WTC11 (cell line): Measurements from ENCODE around the gene CD19. TPM values are rescaled to one million over a fixed set of nuclear protein-coding genes. Genes with fewer than 3 reads are reported as not detected.

Source experiments
- ATAC-seq: fragments of 200-7000 bp; cut with Tn5 transposase; 2 replicates; pipeline ENCODE4 v1.10.0; 2021; ENCODE audit warnings: mild to moderate bottlenecking, moderate library complexity
- CTCF ChIA-PET: fragments of 300-600 bp; sonication (Branson Sonifier 250); formaldehyde crosslinking; loops from one replicate; lab custom pipeline; 2021; ENCODE audit warnings: antibody characterized with exemption; lab: Charles Lee
- POLR2A ChIA-PET: fragments of 350-600 bp; sonication (Branson Sonifier 250); formaldehyde crosslinking; loops from one replicate; lab custom pipeline; 2021; ENCODE audit warnings: antibody characterized with exemption; lab: Charles Lee
- DNase-seq: peaks from one replicate; pipeline ENCODE4 v3.0.0; 2021; ENCODE audit warnings: low spot score
- H3K27ac Mint-ChIP-seq: 2 replicates; pipeline ENCODE4 v1.8.0; 2021; ENCODE audit warnings: mixed read lengths
- H3K27me3 Mint-ChIP-seq: 2 replicates; pipeline ENCODE4 v1.8.0; 2021; ENCODE audit warnings: low read depth, mild to moderate bottlenecking, moderate library complexity, mixed read lengths
- H3K36me3 Mint-ChIP-seq: 2 replicates; pipeline ENCODE4 v1.8.0; 2021; ENCODE audit warnings: mixed read lengths
- H3K4me1 Mint-ChIP-seq: 2 replicates; pipeline ENCODE4 v1.8.0; 2022; ENCODE audit warnings: mixed read lengths
- H3K4me3 Mint-ChIP-seq: 2 replicates; pipeline ENCODE4 v1.8.0; 2021; ENCODE audit warnings: mild to moderate bottlenecking, moderate library complexity, mixed read lengths
- H3K9me3 Mint-ChIP-seq: 2 replicates; pipeline ENCODE4 v1.8.0; 2021; ENCODE audit warnings: mixed read lengths
- CREB1 ChIP-seq: sonication (generic); formaldehyde crosslinking; IDR thresholded peaks from 2 replicates; pipeline ENCODE4 v1.8.0; 2023; ENCODE audit warnings: mild to moderate bottlenecking, missing genetic modification reagents
- ERG ChIP-seq: fragments of 250-450 bp; sonication (Bioruptor Pico); IDR thresholded peaks from 2 replicates; pipeline ENCODE4 v1.8.0; 2021; ENCODE audit warnings: mild to moderate bottlenecking
- FOXP4 ChIP-seq: sonication (generic); formaldehyde crosslinking; IDR thresholded peaks from 2 replicates; pipeline ENCODE4 v1.8.0; 2022; ENCODE audit warnings: mild to moderate bottlenecking, missing genetic modification reagents
- MYBL2 ChIP-seq: sonication (generic); formaldehyde crosslinking; IDR thresholded peaks from 2 replicates; pipeline ENCODE4 v1.8.1; 2023; ENCODE audit warnings: mild to moderate bottlenecking, moderate library complexity, missing genetic modification reagents
- SP1 ChIP-seq: sonication (generic); formaldehyde crosslinking; conservative IDR thresholded peaks from 2 replicates; pipeline ENCODE4 v1.8.1; 2022; ENCODE audit warnings: missing genetic modification reagents
- ZNF263 ChIP-seq: sonication (generic); formaldehyde crosslinking; IDR thresholded peaks from 2 replicates; pipeline ENCODE4 v1.8.1; 2022; ENCODE audit warnings: low read depth, mild to moderate bottlenecking, moderate library complexity, missing genetic modification reagents
- ZNF281 ChIP-seq: sonication (generic); formaldehyde crosslinking; IDR thresholded peaks from 2 replicates; pipeline ENCODE4 v1.8.0; 2023; ENCODE audit warnings: mild to moderate bottlenecking, missing genetic modification reagents
- total RNA-seq: library from RNA; stranded (reverse); gene quantifications from 3 replicates; pipeline ENCODE4 v1.2.3, GENCODE V29; 2021
- TF ChIP-seq, protein P1 (sequence below): sonication (generic); formaldehyde crosslinking; IDR thresholded peaks from 2 replicates; pipeline ENCODE4 v1.8.1; 2022; ENCODE audit warnings: missing genetic modification reagents, borderline replicate concordance
- TF ChIP-seq, protein P2 (sequence below): fragments of 250-450 bp; sonication (Bioruptor Pico); IDR thresholded peaks from 2 replicates; pipeline ENCODE4 v2.1.2; 2022; ENCODE audit warnings: mild to moderate bottlenecking, moderate library complexity
- TF ChIP-seq, protein P3 (sequence below): fragments of 250-450 bp; sonication (Bioruptor Pico); conservative IDR thresholded peaks from 2 replicates; pipeline ENCODE4 v1.9.0; 2021; ENCODE audit warnings: mild to moderate bottlenecking
- TF ChIP-seq, protein P4 (sequence below): sonication (generic); formaldehyde crosslinking; conservative IDR thresholded peaks from 2 replicates; pipeline ENCODE4 v1.8.1; 2023; ENCODE audit warnings: mild to moderate bottlenecking, low read depth, missing genetic modification reagents, moderate library complexity
- TF ChIP-seq, protein P5 (sequence below): sonication (generic); formaldehyde crosslinking; IDR thresholded peaks from 2 replicates; pipeline ENCODE4 v1.8.0; 2023; ENCODE audit warnings: missing genetic modification reagents, mild to moderate bottlenecking, borderline replicate concordance

Gene CD19
- total RNA-seq, 1 experiment from 2014 or later = 0.90 TPM

GRCh38 chr16:28924399-28924761, 7.4 kb upstream of the CD19 start (continued):
- TF ChIP-seq, protein P1, sequence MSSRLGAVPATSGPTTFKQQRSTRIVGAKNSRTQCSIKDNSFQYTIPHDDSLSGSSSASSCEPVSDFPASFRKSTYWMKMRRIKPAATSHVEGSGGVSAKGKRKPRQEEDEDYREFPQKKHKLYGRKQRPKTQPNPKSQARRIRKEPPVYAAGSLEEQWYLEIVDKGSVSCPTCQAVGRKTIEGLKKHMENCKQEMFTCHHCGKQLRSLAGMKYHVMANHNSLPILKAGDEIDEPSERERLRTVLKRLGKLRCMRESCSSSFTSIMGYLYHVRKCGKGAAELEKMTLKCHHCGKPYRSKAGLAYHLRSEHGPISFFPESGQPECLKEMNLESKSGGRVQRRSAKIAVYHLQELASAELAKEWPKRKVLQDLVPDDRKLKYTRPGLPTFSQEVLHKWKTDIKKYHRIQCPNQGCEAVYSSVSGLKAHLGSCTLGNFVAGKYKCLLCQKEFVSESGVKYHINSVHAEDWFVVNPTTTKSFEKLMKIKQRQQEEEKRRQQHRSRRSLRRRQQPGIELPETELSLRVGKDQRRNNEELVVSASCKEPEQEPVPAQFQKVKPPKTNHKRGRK (CRISPR knock-in tag) = no peak
- TF ChIP-seq, protein P2, sequence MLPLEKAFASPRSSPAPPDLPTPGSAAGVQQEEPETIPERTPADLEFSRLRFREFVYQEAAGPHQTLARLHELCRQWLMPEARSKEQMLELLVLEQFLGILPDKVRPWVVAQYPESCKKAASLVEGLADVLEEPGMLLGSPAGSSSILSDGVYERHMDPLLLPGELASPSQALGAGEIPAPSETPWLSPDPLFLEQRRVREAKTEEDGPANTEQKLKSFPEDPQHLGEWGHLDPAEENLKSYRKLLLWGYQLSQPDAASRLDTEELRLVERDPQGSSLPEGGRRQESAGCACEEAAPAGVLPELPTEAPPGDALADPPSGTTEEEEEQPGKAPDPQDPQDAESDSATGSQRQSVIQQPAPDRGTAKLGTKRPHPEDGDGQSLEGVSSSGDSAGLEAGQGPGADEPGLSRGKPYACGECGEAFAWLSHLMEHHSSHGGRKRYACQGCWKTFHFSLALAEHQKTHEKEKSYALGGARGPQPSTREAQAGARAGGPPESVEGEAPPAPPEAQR (CRISPR knock-in tag) = no peak
- TF ChIP-seq ZNF263 (CRISPR knock-in tag) (no peak), ZNF281 (CRISPR knock-in tag) (0 out of 2 replicates have a peak, but pooled peaks have one; percentile 23)
- TF ChIP-seq, protein P3, sequence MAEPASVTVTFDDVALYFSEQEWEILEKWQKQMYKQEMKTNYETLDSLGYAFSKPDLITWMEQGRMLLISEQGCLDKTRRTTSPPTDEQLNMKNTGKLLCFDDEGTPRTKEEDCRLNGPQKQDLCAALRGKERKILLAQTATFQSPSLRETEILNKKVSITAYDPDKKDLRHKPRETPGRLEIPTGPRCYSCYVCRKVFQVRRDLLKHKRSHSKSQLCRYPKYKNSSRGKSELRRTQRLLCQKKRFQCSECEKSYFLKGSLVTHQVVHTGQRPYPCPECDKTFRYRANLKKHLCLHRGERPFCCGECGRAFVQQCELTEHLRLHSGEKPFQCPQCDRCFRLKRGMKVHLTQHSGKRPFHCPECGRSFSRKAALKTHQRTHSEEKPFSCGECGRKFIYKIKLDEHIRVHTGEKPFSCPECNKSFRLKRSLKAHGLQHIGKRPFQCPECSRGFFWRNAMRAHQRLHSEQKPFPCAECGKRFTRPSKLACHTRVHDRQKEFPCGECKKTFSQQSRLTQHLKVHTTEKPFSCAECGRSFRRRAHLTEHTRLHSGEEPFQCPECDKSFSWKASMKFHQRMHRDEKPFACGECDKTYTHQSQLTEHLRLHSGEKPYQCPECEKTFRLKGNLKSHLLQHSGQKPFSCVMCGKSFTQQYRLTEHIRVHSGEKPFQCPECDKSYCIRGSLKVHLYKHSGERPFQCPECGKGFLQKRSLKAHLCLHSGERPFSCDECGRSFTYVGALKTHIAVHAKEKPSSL (CRISPR knock-in tag) = no peak
- TF ChIP-seq, protein P4, sequence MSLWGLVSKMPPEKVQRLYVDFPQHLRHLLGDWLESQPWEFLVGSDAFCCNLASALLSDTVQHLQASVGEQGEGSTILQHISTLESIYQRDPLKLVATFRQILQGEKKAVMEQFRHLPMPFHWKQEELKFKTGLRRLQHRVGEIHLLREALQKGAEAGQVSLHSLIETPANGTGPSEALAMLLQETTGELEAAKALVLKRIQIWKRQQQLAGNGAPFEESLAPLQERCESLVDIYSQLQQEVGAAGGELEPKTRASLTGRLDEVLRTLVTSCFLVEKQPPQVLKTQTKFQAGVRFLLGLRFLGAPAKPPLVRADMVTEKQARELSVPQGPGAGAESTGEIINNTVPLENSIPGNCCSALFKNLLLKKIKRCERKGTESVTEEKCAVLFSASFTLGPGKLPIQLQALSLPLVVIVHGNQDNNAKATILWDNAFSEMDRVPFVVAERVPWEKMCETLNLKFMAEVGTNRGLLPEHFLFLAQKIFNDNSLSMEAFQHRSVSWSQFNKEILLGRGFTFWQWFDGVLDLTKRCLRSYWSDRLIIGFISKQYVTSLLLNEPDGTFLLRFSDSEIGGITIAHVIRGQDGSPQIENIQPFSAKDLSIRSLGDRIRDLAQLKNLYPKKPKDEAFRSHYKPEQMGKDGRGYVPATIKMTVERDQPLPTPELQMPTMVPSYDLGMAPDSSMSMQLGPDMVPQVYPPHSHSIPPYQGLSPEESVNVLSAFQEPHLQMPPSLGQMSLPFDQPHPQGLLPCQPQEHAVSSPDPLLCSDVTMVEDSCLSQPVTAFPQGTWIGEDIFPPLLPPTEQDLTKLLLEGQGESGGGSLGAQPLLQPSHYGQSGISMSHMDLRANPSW = no peak
- TF ChIP-seq, protein P5, sequence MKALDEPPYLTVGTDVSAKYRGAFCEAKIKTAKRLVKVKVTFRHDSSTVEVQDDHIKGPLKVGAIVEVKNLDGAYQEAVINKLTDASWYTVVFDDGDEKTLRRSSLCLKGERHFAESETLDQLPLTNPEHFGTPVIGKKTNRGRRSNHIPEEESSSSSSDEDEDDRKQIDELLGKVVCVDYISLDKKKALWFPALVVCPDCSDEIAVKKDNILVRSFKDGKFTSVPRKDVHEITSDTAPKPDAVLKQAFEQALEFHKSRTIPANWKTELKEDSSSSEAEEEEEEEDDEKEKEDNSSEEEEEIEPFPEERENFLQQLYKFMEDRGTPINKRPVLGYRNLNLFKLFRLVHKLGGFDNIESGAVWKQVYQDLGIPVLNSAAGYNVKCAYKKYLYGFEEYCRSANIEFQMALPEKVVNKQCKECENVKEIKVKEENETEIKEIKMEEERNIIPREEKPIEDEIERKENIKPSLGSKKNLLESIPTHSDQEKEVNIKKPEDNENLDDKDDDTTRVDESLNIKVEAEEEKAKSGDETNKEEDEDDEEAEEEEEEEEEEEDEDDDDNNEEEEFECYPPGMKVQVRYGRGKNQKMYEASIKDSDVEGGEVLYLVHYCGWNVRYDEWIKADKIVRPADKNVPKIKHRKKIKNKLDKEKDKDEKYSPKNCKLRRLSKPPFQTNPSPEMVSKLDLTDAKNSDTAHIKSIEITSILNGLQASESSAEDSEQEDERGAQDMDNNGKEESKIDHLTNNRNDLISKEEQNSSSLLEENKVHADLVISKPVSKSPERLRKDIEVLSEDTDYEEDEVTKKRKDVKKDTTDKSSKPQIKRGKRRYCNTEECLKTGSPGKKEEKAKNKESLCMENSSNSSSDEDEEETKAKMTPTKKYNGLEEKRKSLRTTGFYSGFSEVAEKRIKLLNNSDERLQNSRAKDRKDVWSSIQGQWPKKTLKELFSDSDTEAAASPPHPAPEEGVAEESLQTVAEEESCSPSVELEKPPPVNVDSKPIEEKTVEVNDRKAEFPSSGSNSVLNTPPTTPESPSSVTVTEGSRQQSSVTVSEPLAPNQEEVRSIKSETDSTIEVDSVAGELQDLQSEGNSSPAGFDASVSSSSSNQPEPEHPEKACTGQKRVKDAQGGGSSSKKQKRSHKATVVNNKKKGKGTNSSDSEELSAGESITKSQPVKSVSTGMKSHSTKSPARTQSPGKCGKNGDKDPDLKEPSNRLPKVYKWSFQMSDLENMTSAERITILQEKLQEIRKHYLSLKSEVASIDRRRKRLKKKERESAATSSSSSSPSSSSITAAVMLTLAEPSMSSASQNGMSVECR (CRISPR knock-in tag) = no peak

DNA sequence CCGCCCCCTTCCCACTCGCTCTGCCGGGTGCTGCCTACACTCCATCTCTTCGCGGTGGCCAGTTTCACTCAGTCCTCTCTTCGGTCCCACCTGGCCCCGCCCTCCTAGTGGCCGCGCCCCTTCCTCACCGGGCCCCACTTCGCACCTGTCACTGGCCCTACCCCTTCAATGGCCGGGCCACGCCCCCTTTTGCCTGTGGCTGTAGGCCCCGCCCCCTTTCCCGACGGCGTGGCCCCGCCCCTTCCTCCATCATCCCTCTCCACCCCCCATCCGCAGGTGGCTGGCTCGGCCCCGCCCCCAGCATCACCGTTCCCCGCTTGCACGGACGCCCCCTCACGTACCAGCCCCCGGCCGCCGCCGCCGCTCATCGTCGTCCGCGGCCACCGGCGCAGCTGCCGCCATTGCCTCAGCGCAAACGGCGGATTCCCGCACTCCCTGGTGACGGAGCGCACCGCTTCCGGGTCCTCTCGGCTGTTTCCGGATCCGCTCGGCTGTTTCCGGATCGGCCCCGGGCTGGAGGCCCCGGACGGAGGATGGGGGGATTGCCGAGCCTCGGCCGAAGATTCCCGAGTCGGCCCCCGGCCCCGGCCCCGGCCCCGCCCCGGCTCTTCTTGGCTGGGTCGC, 6.9 kb upstream of the CD19 start, which contains the start of gene RABEP2:
Gene RABEP2 (minus strand): TSS at position 477 of the 624 bp plus-strand sequence. CDS start 75 bp downstream, at position 402.
- Mint-ChIP-seq H3K4me3 (peak within 1 kb of the TSS; percentile 97), H3K4me1 (peaks cover 14% of the 10 kb centered on the region), H3K9me3 (no peaks in the 10 kb centered on the region), H3K36me3 (0 out of 2 replicates have a peak, but pooled peaks cover under 1% of the 10 kb centered on the region), H3K27ac (peak within 1 kb of the TSS; percentile 99), H3K27me3 (peaks cover 3% of the 10 kb centered on the region; the same call in 1 of the 2 replicates)
- ChIA-PET POLR2A (interaction anchor here (1.0 kb wide), 1 partner anchor 12 kb away, joined by 3 read pairs; no protein-coding TSS in a partner anchor), CTCF (interaction anchor here (0.8 to 3.3 kb wide), 4 partner anchors 9 to 45 kb away, joined by 3 to 16 read pairs (median 6); no protein-coding TSS in a partner anchor)
- ATAC-seq (peak; percentile 91), DNase-seq (peak; percentile 99)
- TF ChIP-seq SP1 (CRISPR knock-in tag) (peak; percentile 89), MYBL2 (CRISPR knock-in tag) (peak; percentile 42; the same call in 1 of the 2 replicates), CREB1 (no peak), FOXP4 (CRISPR knock-in tag) (no peak), ERG (no peak)
